NCI-H2196 treated with DMSO at 0.1 percent for 48 hours (cell line): ENCODE data around the gene ALDH16A1.

Source experiments
- DNase-seq: peaks from one replicate; lab custom pipeline; 2025; ENCODE audit not compliant: unreplicated experiment; lab: John Stamatoyannopoulos, UW

ALDH16A1 gene

DNA sequence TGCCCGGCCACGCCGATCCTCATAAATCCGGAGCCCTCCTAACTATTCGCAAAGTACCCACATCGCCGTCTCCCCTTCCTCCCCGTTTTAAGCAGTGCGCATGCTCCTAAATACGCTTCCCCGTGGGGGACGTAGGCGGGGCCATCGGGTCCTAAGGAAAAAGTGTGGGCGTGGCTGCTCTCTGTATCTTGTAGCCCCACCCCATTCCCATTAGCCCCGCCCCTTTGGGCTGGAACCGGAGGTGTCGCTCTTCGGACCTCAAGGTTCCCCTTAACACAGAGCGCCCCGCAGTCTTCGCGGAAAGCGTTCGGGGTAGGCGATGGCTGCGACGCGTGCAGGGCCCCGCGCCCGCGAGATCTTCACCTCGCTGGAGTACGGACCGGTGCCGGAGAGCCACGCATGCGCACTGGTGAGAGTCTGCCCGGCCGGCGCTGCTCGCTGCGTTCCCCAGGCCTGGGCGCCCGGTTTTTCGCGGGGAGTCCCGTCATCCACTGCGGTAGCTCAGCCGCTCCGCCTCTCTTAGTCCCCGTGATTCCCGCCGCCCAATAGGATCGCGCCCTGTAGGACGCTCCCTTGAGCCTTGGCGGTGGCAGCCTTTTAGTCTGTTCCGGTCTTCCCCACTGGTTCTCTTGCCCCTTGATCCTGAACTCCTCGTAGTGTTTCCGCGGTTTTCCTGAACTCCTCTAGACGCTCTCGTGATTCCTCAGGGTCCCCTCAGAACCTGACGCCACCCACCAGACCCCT, at the start of gene ALDH16A1:
Gene ALDH16A1, plus strand, starts transcription at position 213 of the 744 bp plus-strand sequence. Its CDS starts 107 bp downstream, at position 320.
- DNase-seq = peak; percentile 96

DNA sequence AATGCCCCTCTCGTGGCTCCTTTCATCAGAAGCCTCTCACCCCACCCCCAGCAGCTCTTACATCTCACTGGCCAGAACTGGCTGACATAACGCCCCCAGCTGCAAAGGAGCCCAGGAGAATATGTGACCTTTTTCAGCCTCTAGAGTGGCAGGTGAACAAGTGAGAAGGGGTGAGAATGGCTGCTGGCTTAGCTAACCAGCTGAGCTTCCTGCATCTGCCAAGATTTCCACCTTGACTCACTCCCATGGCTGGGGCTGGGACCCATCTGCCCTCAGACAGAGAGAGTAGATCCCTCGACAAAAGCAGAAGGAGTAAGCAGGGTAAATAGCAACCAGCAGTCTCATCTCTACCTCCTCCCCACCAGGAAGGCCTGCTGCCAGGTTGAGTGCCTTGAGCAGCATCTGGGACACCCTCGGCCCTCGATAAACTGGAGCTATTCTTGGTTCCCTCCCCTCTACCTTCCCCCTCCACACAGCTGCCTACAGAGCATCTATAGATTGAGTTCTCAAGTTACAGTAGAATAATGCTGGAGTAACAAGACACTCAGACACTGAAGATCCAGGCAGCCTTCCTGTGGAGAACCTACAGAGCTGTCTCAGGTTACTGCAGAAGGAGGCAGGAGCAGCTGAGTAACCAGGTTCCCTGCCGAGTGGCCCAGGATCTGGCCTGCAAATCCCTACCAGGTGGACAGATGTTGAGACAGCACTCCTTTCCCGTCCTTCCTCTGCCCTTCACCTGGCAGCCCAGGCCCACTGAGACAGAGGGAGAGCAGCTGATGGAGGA, 49.4 kb upstream of the ALDH16A1 start:
- DNase-seq = peak; percentile 97

DNA sequence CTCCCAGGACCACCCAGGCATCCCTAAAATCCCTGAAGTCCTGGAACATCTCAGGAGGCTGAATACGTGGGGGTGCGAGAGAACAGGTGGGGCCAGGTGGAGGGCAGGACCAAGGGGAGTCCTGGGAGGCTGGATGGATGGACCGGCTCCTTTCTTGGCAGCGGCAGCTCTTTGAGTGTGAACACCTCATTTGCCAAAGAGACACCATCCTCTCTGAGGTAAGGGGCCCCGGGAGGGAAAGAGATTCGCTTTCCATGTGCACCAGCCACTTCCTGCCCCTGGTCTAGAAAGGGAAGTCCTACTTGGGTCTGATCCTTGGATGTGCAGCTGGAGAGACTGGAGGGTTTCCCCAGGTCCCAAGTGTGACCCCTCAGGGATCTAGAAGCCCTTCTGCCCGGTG, 45.9 kb upstream of the ALDH16A1 start:
- no peak for DNase-seq

DNA sequence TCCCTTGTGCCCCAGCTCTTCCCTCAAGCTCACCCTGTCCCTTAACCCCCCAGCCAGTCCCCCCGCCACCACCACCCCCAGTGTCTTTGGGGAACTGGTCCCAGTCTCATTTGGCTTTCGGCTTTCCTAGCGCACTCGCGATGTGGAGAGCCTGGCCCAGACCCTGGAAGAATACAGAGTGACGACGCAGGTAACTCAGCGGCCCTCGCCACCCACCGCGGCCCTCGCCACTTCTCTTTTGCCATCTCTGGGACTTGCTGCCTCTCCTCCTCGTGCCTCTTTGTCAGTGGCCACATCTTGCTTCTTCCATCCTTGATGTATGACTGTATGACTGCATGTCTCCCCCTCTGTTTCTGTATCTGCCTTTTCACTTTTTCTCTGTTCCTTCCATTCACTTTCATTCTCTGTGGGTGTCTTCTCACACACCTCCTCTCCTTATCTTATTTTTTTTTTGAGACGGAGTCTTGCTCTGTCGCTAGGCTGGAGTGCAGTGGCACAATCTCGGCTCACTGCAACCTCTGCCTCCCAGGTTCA, 45.5 kb upstream of the ALDH16A1 start:
- no peak for DNase-seq

DNA sequence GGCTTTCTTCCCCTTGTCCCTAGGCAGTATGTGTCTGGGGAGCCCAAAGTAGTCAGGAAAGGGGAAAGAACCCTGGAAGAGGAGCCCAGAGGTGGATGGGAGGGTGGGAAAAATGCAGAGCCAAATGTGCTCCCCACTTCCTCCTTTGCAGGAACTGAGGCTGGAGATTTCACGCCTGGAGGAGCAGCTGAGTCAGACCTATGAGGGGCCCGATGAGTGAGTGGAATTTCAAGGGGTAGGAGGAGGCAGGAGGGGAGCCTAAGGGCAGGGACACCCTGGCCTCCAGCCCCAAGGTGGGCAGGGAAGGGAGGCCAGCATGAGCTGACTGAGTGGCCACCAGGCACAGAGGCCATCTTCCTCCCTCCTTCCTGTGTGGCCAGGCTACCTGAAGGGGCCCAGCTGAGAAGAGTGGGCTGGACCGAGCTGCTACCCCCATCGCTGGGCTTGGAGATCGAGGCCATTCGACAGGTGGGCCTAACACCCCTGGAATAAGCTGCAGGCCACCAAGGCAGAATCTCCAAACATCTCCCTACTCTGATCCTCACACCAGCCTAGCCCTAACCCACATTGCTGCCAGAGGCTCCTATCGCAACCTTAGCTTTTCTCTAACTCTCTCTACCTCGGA, 44.1 kb upstream of the ALDH16A1 start:
- DNase-seq = no peak

DNA sequence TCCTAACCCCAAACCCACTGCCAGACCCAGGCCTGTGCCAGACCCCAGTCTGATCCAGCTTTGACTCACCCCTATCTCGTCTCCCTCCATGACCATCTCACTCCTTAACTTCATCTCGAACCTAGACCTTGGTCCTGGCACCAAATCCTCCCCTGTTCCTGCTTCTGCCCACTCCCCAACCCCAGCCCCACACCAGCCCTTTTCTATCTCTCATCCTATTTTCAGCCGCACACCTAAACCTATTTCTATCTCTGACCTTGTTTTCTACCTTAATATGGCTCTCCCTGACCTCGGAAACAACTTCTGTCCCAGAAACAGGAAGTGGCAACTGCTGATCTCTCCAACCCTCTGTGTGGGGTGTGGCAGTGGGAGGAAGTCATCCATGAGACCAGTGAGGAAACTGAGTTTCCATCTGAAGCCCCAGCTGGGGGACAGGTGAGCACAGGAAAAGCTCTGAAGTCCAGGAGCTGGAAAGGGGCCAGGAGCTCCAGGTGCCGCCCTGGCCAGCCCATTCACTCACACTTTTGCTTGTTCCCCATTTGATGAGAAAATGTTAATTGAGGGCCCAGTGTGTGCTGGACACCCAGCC, 43.5 kb upstream of the ALDH16A1 start:
- no peak for DNase-seq

DNA sequence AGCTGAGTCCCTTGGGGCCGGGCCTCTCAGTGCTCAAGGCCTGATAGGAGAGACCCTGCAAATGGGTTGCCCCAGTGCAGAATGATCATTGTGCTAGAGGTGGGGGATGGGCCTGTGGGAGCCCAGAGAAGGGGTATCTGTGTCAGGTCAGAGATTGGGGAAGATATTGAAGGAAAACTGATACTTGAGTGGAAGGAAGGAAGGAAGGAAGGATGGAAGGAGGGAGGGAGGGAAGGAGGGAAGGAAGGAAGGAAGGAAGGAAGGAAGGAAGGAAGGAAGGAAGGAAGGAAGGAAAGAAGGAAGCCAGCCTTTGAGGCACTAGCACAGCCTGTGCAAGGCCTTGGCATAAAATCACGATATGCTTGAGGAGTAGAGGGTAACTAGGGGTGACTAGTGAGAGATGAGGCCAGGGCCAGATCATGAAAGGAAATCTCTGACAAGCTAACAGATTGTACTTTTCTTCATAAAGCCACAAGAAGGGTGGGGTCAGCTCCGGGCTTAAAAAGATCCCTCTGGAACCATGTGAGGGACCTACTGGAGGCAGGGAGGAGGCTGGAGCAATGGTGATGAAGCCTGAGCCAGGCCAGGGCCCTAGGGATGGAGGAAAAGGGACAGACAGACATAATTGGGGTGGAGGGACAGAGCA, 41.2 kb upstream of the ALDH16A1 start:
- DNase-seq = no peak

DNA sequence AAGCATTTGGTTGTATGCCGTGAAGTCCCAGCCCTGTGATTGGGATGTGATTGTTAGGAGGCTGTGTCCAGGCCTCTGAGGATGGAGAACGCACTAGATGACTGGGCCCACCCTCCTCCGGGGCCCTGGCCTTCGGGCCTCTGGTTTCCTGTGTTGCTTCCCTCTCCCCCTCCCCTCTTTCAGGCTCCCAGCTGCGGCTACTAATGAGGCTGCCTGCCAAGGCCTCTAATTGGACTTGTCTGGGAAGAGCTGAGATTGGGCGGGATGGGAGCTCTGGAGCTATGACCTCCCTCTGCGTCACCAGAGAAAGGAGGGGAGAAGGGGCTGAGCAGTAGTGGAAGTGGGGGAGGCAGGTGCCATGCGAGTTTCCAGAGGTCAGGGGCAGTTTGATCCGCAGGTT, 39.7 kb upstream of the ALDH16A1 start:
- no peak for DNase-seq

DNA sequence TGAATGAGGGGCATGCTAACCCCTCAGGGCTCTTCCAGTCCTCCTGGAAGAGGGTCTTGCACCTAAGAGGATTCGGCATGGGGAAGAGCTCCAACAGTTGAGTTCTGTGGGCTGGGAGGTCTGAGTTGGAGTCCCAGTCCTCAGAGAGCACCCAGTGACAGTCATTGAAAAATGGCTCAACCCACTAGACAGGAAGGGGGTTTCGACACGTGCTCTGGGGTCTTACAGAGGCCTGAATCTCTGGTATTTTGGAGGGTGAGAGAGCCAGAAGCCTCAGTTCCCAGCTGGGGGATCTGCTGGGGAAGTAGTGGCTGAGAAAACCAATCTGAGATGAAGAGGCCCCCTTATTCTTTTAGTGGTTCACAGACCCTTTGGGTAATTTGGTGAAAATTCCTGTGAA, 38.8 kb upstream of the ALDH16A1 start:
- no peak for DNase-seq

DNA sequence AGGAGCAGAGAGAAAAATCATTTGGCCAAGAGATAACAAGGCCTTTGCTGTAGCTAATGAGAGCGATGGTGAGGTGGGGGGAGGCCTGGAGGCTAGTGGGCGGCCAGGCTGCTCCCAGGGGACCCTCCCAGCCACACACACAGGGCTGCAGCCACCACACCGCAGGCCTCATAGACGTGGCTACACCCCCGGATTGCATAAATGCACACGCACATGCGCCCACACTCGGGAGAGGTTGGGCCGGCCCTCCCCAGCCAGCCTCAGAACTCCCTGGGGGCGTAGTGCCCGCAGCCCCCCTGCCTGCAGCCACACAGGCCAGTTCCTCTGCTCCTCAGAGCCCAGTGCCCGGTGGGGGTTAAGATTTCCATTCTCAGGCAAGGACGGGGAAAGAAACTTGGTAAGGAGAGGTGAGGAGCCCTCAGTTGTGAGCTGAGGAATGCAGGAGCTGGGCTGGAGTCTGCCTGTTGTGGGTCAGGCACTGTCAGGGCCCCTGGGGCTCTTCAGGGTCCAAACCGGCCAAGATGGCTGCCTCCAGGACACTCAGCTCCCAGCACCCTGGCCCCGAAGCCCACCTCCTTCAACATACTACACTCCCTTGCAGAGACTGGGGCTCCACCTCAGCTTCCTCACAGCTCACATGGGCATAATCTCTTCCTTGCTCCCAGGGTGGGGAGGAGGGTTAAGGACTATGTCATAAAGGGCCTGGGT, 37.8 kb upstream of the ALDH16A1 start:
- no peak for DNase-seq

DNA sequence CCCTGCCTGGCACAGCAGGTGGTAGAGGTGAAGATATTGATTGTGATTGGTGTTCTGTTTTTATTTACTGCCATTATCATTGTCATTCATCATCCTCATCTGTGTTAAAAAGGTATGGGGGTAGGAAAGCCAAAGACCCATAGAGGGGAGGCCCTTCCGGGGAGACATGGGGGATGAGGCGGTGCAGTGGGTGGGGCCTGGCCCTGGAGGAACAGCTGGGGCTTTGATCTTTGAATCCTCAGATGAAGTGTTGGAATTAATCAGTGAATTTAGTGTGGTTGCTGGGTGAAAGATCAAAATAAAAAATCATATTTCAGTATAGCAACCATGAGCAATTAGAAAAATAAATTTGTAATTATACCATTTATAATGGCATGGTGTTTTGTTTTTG, 37.2 kb upstream of the ALDH16A1 start:
- DNase-seq = no peak

DNA sequence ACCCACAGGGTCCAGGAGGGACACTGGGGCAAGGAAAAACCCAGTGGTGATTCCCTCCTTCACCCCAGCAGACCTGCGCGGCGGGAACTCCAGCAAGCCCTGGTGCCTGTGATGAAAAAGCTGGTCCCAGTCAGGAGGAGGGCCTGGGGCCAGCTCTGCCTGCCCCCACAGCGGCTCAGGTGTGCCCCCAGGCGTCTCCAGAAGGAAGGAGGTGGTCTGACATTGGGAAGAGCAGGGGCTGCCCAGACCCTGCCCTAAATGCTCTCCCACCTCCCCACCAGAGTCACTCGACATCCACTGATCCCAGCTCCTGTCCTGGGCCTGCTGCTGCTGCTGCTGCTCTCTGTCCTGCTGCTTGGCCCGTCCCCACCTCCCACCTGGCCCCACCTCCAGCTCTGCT, 35.9 kb upstream of the ALDH16A1 start:
- no peak for DNase-seq

DNA sequence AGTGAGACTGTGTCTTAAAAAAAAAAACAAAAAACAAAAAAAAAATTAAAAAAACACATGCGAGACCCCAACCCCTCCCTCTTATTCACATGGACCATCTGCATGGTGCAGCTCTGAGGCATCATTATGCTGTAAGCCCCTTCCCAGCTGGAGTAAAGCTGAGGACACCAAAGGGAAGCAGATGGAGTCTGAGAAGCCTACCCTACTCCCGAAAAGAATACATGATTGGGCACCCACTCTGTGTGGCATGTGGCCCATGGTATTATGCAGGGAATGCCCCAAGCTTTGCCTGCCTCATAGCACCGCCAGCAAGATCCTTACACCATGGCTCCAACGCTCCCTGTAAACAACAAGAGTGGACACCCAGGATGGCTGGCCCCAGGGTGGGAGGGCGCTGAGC, 34.5 kb upstream of the ALDH16A1 start:
- DNase-seq = no peak

DNA sequence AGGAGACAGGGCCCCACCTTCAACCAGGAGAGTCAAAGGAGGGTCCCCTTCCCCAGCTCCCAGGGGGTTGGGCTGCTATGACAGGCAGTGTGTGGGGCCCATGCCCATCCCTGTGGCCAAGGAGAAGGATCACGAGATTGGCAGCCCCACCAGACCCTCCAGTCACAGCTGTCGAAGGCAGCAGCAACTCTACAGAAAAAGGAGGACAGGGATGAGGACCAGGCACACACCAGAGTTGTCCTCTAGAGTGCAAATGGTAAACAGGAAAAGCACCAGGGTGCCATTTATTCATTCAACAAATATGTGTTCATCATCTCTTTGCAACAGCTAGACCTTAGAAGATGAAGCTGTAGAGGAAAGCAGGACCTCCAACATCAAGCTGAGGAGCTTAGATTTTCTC, 33.9 kb upstream of the ALDH16A1 start:
- DNase-seq = no peak

DNA sequence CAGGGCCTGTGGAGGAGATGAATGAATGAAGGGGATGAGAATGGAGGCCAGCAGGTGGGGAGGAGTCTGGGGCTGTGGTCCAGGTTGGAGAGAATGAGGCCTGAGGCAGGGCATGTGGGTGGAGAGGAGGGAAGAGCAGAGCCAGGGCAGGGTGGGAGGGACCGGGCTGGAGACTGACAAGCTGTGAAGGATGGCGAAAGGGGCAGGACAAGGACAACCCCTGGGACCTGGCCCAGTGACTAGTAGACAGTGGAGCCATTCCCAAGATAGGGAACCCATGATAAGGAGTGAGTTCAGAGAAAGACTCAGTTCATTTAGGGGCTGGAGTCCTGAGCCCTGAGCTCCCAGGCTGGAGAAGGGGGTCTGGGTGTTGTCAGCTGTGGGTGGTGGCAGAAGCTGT, 32.8 kb upstream of the ALDH16A1 start:
- DNase-seq = no peak

DNA sequence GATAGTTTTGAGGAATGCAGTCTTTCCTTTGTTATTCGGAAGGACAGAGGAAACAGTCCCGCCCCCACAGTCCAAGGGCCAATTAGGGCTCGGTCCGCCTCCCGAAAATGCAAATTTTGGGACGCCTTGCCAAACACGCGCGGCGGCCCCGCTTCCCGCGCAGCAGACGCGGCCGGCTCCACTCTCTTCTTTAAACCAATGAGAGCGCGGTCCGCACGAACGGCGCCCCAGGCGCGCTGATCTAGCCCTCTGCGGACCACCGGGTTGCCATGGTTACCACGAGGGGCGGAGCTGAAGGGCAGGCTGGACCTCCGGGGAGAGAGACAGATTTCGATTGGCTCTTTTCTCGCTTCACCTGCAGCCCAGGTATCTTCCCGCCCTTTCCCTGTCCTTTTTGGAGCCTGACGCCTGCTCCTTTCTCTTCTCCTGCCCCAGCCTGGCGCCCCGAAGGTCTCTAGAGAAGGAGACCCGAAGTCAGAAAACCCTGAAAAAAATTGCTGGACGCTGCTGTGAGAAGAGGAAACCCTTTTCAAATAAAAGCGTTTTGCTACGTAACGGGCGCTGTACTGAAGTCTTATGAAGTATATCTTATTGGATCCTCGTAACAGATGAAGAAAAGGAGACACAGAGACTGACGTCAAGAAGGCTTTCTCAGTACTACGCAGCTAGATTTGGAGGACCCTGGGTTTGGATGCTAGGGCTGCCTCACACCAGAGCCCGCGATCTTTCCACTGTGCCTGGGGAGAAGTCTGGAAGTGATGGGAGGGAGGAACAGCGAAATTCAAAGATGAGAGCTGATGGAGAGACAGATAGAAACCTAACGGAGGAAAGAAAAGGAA, 31.8 kb upstream of the ALDH16A1 start:
- DNase-seq = peak; percentile 67

DNA sequence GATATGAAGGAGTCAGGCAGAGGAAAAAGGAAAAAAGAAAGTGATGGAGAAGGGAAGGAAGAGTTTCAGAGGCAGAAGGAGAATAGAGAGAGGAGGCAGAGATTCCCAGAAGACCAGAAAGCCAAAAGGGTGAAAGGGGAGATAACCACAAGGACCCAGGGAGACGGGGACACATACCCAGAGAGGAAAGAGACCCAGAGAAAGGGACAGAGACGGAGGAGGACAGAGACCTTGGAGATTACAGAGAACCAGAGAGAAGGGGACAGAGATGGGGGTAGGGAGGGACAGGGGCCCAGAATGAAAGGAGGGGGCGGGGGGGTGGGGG, 31.2 kb upstream of the ALDH16A1 start:
- DNase-seq = no peak

DNA sequence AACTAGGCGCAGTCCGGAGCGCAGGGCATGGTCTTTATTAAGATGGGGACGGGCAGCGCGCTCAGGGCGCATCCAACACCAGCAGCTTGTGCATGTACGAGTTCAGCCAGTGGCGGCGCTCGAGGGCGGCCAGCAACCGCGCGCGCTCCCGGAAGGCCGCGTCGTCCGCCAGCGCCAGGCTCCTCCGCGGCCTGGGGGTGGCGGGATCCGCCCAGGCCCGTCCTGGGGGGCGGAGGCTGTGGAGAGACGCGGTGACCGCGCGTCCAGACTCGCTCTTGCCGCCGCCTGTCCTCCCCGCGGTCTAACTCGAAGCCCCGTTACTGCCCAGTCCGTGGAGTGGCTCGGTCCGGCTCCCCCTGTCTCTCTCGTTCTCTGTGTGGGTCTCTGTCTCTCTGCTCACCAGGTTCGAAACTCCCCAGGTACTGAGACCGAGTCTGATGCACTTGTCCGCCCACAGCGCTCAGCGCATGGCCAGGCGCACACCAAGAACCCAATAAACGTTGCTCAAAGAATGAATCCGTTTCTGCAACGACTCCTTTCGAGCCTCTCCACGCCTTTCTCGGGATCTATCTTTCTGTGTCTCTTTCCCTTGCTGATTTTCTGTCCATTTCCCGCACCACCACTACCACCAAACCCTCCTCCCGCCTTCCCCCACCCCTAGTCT, 30.5 kb upstream of the ALDH16A1 start:
- DNase-seq = peak; percentile 56
